Osteocyte (in vitro differentiated cells): ENCODE results near the gene UBAP1. TPM values are rescaled to one million over a fixed set of nuclear protein-coding genes. Genes with fewer than 3 reads are reported as not detected.

Experiments used
- DNase-seq: peaks from one replicate; pipeline ENCODE4 v3.0.0; 2021; ENCODE audit warnings: mixed read lengths; ENCODE audit not compliant: unreplicated experiment; ENCODE audit errors: extremely low spot score
- H3K27ac Mint-ChIP-seq: one replicate; pipeline ENCODE4 v1.8.0; 2021; ENCODE audit warnings: mild to moderate bottlenecking, mixed read lengths; ENCODE audit not compliant: unreplicated experiment
- H3K27me3 Mint-ChIP-seq: one replicate; pipeline ENCODE4 v1.8.0; 2021; ENCODE audit warnings: mixed read lengths; ENCODE audit not compliant: unreplicated experiment
- H3K36me3 Mint-ChIP-seq: one replicate; pipeline ENCODE4 v1.8.0; 2021; ENCODE audit warnings: mixed read lengths; ENCODE audit not compliant: unreplicated experiment
- H3K4me1 Mint-ChIP-seq: one replicate; pipeline ENCODE4 v1.8.0; 2021; ENCODE audit warnings: mixed read lengths; ENCODE audit not compliant: unreplicated experiment
- H3K4me3 Mint-ChIP-seq: one replicate; pipeline ENCODE4 v1.8.0; 2021; ENCODE audit warnings: mild to moderate bottlenecking, moderate library complexity, mixed read lengths; ENCODE audit not compliant: unreplicated experiment
- H3K9me3 Mint-ChIP-seq: one replicate; pipeline ENCODE4 v1.8.0; 2021; ENCODE audit warnings: mixed read lengths; ENCODE audit not compliant: unreplicated experiment
- total RNA-seq: library from RNA; stranded (reverse); gene quantifications from 2 replicates; pipeline ENCODE4 v1.2.1, GENCODE V29; 2021
- TF ChIP-seq, protein P1 (sequence below): fragments of 200-600 bp; sonication (generic); IDR thresholded peaks from 2 replicates; pipeline ENCODE4 v1.5.0; 2021; ENCODE audit warnings: antibody characterized with exemption, mild to moderate bottlenecking, moderate library complexity

UBAP1 gene
- total RNA-seq, 1 donor from 2014 or later: 38.6 TPM

DNA sequence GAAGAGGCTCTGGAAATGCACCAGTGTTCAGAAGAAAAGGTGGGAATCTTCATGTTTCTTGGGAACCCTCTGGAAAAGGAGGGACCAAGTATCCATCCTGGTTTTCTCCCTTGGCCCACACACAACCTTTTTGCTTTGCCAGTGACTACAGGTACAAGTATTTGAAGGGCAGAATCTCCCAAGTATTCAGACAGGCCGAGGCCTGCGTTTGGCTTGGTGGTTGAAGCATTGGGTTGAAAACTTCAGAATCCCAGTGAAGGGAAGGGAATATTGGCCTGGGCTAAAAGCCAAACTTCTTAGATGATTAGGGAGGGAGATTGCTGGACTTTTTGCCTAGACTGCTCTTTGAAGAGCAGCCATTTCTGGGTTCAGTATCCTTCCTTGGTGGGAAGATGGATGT lies 71.9 kb downstream of the UBAP1 start:
- DNase-seq: no peak
- Mint-ChIP-seq H3K4me1 (peaks cover 23% of the 10 kb centered on the region), H3K4me3 (no peak overlapping the region), H3K36me3 (peaks cover 25% of the 10 kb centered on the region), H3K27ac (no peak overlapping the region), H3K9me3 (no peaks in the 10 kb centered on the region), H3K27me3 (no peaks in the 10 kb centered on the region)
- TF ChIP-seq, protein P1, sequence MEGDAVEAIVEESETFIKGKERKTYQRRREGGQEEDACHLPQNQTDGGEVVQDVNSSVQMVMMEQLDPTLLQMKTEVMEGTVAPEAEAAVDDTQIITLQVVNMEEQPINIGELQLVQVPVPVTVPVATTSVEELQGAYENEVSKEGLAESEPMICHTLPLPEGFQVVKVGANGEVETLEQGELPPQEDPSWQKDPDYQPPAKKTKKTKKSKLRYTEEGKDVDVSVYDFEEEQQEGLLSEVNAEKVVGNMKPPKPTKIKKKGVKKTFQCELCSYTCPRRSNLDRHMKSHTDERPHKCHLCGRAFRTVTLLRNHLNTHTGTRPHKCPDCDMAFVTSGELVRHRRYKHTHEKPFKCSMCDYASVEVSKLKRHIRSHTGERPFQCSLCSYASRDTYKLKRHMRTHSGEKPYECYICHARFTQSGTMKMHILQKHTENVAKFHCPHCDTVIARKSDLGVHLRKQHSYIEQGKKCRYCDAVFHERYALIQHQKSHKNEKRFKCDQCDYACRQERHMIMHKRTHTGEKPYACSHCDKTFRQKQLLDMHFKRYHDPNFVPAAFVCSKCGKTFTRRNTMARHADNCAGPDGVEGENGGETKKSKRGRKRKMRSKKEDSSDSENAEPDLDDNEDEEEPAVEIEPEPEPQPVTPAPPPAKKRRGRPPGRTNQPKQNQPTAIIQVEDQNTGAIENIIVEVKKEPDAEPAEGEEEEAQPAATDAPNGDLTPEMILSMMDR: no peak

DNA sequence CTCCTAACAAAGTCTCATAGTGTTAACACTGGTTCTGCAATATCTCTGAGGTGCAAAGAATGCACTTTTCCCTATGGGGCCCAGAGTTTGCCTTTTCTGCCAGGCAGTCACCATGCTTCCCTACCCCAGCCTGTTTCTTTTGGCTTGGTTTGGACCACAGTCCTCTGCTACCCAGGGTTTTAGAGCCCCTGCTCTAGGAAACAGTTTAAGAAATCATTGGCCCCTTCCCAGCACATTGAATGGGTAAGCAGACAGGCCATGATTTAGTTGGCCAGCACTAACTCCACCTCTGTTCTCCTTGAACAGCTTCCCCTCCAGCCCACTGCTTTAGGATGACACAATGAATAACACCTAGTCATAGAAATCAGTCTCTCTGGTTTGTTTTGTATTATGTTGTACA lies 73.2 kb downstream of the UBAP1 start:
- Mint-ChIP-seq H3K4me1 (peaks cover 20% of the 10 kb centered on the region), H3K4me3 (no peak overlapping the region), H3K9me3 (no peaks in the 10 kb centered on the region), H3K36me3 (peaks cover 25% of the 10 kb centered on the region), H3K27ac (no peak overlapping the region), H3K27me3 (no peaks in the 10 kb centered on the region)
- TF ChIP-seq, protein P1: no peak
- DNase-seq: no peak

DNA sequence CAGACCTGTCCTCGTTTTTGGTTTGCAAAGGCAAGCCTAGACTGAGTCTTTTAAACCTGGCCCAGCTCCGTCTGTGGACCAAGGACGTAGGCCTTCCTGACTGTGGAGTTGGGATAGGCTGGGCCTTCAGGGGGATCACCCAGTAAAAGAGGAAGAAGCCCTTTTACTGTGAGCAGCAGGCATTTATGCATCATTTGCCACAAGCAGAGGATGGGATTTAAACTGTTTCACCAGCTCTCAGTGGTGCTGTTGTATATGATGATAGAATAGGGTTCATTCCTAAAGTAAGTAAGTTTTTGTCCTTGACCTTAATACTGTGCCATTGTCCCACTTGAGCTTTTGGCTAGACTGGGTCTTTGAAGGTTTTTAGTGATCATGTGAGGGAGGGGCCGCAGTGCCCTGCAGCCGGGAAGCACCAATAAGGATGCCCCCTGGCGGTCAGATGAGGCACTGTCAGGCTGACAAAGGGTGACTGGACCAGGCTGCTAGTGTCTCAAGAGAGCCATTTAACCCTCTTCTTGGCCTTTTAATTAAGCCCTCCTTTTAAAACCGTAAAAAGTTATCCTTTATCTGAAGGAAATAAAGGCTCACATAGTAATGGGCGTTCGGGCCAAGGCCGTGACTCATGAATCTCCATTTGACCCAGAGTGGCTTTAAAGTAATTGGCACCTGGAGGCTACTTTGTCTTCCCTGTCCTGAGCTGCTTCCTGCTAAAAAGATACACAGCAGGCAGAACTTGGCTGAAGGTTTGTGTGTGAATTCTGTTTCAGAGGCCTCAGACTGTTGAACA lies 74.0 kb downstream of the UBAP1 start:
- Mint-ChIP-seq H3K27me3 (no peaks in the 10 kb centered on the region), H3K27ac (peak overlapping the region; percentile 80), H3K36me3 (peaks cover 25% of the 10 kb centered on the region), H3K4me3 (no peak overlapping the region), H3K9me3 (no peaks in the 10 kb centered on the region), H3K4me1 (peaks cover 20% of the 10 kb centered on the region)
- peak; percentile 88 for DNase-seq
- TF ChIP-seq, protein P1: peak; percentile 98

DNA sequence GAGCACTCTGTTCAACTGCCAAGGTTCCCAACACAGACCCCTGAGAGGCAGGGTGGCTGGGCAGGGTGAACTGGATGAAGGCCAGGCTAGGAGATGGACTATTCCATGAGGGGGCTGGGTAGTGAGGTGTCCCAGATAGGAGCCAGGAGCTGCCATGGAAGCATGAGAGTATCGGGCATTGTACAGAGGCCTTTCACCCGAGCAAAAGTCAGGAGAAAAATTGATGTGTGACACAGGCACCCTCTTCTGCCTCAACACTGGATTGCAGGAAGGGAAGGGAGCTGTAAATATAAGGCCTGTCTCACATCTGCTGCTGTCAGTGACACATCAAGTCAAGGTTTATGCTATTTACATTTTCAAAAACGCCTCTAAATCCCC lies 74.6 kb downstream of the UBAP1 start:
- Mint-ChIP-seq H3K4me1 (peaks cover 20% of the 10 kb centered on the region), H3K4me3 (no peak overlapping the region), H3K27ac (peak overlapping the region; percentile 80), H3K27me3 (no peaks in the 10 kb centered on the region), H3K9me3 (no peaks in the 10 kb centered on the region), H3K36me3 (peaks cover 25% of the 10 kb centered on the region)
- DNase-seq: no peak
- TF ChIP-seq, protein P1: no peak

DNA sequence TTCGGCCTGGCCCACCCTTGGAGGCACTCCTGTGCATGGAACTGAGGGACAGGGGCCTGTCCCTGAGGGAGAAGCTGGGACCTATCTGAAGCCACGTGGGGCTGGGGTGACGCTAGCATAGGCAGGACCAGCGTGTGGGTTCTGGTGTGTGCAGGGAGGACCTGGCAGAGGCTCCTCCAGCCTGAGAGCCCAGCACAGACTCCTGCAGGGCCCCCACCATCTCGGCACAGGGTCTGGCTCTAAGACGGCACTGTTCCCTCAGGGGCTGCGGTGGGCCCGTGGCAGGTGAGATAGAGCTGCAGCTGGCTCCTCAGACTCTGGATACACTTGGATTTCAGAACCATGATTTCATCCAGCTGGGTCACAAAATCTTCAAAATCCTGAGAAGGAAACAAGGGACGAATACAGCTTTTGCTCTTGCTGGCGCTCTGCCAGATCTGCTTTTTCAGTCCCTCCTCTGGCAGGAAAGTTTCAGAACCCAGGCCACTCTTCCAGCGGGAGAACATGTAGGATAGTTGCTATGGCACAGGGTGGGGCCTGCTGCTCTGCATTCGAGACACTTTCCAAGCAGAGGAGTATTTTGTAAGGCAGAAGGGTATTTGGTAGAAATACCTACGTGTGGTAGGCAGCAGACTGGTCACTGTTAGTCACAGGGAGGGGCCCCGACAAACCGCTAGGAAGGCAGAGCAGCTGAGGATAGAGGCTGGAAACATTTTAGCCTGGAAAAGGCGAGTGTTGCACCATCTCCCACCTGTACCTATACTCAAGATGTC lies 75.5 kb downstream of the UBAP1 start:
- Mint-ChIP-seq H3K4me3 (no peak overlapping the region), H3K4me1 (peaks cover 20% of the 10 kb centered on the region), H3K27ac (peak overlapping the region; percentile 80), H3K9me3 (no peaks in the 10 kb centered on the region), H3K36me3 (peaks cover 19% of the 10 kb centered on the region), H3K27me3 (no peaks in the 10 kb centered on the region)
- DNase-seq: no peak
- TF ChIP-seq, protein P1: no peak
